HG03520 (cell line): ENCODE data around the gene CCNG1.
A peak's percentile ranks its signal among the peaks of the same experiment; 100 is the strongest.
"Not testable (repeated sequence)": the region's sequence is repeated elsewhere in the genome, so short reads cannot be mapped to it uniquely, and the experiment has no call there.

Experiments used
- ATAC-seq: cut with Tn5 transposase; IDR thresholded peaks from one replicate; pipeline ENCODE4 v1.9.1; 2021; ENCODE audit warnings: mild to moderate bottlenecking, moderate library complexity; ENCODE audit not compliant: unreplicated experiment

Gene CCNG1

DNA sequence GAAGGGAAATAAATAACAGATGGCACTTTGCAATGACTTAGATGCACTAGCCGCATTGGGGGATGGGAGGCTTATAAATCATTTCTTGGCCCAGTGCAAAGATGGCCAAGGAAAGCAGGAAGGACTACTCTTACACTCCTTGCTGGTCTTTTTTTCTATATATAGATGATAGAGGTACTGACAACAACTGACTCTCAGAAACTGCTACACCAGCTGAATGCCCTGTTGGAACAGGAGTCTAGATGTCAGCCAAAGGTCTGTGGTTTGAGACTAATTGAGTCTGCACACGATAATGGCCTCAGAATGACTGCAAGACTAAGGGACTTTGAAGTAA lies 1.7 kb downstream of the CCNG1 start:
- ATAC-seq, result no peak

DNA sequence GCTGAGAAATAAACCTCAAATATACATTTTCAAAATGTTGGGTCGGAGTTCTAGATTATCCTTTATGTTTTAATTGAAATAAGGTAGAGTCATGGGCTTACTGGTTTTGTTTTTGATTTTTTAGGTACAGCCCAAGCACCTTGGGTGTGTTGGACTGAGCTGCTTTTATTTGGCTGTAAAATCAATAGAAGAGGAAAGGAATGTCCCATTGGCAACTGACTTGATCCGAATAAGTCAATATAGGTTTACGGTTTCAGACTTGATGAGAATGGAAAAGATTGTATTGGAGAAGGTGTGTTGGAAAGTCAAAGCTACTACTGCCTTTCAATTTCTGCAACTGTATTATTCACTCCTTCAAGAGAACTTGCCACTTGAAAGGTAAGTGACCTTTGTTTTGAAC lies 3.6 kb downstream of the CCNG1 start:
- ATAC-seq, result no peak

DNA sequence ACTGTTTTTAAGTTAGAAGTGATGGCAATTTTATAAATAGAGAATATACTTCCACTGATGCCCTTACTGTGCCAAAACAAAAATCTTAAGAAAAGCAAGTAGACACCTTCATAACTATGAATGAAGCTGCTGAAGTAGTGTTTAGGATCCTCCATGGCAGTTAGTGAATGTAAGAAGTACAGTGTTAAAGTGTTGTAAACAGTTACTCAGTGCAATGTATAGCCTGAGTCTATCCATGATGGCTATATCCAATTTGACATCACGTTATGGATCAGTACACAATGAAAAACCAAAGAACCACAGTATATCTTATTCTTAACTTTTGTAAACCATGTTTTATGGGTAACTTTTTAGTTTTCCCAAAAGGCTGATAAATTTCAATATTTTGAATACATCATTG lies 7.1 kb downstream of the CCNG1 start:
- no peak for ATAC-seq

DNA sequence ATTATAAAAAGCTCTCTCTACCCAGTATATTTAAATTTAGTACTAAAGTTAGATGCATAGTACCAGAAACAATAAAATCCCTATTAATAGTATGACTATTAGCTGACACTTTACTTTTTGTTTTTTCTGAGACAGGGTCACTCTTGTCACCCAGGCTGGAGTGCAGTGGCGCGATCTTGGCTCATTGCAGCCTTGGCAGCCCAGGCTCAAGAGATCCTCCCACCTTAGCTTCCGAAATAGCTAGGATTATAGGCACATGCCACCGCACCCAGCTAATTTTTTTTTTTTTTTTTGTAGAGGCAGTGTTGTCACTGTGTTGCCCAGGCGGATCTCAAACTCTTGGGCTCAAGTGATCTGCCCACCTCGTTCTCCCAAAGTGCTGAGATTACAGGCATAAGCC lies 8.0 kb downstream of the CCNG1 start:
- ATAC-seq, result no peak

DNA sequence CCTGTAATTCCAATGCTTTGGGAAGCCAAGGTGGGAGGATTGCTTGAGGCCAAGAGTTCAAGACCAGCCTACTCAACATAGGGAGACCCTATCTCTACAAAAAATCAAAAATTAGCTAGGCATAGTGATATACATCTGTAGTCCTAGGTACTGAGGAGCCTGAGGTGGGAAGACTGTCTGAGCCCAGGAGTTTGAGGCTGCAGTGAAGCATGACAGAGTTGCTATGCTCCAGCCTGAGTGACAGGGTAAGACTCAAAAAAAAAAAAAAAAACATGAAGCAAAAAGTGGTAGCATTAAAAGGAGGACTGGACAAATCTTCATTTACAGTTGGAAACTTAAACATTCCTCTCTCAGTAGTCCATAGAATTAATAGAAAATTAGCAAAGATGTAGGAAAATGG lies 9.8 kb downstream of the CCNG1 start:
- no peak for ATAC-seq

DNA sequence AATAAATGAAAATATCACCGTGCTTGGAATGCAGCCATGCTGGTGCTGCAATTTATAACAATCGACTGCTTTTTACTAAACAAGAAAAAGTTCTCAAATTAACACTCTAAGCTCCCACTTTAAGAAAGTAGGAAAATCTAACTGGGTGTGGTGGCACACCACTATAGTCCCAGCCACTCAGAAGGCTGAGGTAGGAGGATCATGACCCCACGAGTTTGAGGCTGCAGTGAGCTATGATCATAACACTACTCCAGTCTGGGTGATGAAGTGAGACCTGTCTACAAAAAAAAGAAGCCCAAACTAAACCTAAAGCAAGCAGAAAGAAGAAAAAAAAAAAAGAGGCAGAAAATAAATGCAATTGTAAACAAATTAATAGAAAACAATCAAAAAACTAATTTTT lies 10.5 kb downstream of the CCNG1 start:
- ATAC-seq, result no peak

DNA sequence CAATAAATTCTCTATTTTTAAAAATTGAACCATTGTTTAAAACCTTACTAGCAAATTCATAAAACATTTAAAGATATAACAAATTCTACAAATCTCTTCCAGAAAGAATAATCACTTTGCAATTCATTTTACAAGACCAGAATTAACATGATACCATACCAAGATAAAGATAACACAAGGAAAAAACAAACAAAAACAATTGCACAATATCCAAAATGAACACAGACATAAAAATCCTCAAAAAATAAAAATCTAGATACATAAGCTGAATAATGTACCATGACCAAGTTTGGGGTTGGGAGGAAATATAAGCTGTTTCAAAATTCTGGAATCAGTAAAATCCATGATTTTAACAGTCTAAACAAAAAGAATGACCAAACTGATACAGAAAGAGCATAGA lies 11.1 kb downstream of the CCNG1 start:
- ATAC-seq, result no peak

DNA sequence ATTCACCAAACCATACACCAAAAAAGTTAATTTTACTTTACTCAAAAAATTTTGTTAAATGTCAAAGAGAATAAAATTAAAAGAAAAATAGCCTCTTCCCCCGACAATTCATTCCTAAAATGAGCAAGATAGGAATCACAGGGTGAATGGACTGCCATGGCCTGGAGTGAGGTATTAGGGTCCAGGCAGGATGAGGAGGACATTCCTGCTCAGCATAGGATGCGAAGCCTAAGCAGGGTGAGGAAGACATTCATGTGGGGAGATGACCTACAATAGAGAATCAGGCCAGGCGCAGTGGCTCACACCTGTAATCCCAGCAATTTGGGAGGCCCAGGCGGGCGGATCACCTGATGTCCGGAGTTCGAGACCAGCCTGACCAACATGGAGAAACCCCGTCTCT lies 14.1 kb downstream of the CCNG1 start:
- ATAC-seq, result no peak

DNA sequence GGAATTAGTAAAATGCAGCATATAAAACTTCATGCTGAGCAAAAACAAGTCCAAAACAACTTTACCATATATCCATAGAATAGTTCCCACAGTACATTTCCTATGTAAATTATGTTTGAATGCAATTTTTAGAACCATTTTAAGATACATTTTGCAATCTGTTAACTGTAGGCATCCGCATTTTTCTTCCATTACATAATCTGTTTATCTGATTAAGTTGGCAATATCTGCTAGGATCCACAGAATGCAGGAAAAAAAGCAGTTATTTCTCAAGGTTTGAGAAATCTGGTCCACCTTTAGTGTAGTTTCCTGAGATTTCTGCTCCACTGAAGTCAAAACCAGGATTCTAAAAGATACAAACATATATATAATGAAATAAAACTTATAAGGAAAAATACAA lies 16.3 kb downstream of the CCNG1 start:
- no peak for ATAC-seq

DNA sequence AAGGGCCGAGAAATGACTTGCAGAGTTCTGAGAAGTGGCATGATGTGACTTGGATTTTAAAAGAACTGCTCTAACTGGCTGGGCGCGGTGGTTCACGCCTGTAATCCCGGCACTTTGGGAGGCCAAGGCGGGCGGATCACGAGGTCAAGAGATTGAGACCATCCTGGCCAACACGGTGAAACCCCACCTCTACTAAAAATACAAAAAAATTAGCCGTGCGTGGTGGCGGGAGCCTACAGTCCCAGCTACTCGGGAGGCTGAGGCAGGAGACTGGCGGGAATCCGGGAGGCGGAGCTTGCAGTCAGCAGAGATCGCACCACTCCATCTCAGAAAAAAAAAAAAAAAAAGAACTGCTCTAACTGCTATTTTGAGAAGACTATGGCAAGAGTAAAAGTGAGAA lies 18.0 kb downstream of the CCNG1 start:
- not testable (repeated sequence) for ATAC-seq

DNA sequence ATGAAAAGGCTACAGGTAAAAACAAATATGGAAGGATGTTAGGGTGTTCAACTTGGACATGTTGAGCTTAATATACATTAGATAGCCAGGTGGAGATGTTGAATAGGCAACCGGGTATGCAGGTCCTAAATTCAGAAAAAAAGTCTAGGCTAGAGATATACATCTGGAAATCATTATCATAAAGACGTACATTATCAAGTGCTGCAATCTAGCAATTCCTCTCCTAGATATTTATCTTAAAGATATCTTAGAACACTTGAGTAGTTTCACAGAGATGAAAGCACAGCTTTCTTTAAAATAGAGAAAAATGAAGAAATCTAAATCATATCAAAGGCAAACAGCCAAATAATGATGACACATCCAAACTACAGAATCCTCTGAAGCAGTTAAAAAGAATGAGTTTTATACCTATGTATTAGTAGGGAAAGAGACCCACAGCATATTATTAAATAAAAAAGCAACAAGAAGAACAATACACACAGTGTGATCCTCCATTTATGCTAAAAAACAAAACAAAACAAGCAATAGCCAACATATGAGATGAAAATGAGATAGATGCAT lies 18.7 kb downstream of the CCNG1 start:
- ATAC-seq, result no peak

DNA sequence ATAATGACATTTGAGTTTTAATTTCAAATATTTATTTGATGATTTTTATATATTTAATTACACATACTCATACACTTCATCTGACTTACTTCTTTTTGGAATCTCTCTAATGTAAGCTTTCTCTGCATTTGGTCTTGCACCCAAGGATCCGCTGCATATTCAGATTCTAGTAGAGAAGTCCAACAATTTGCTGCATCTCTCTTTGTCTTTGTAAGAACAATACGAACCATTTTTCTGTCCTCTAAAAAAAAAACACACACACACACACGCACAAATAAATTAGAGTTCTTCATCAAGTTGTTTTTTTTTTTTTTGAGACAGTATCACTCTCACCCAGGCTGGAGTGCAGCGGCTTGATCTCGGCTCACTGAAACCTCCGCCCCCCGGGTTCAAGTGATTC lies 19.4 kb downstream of the CCNG1 start:
- no peak for ATAC-seq

DNA sequence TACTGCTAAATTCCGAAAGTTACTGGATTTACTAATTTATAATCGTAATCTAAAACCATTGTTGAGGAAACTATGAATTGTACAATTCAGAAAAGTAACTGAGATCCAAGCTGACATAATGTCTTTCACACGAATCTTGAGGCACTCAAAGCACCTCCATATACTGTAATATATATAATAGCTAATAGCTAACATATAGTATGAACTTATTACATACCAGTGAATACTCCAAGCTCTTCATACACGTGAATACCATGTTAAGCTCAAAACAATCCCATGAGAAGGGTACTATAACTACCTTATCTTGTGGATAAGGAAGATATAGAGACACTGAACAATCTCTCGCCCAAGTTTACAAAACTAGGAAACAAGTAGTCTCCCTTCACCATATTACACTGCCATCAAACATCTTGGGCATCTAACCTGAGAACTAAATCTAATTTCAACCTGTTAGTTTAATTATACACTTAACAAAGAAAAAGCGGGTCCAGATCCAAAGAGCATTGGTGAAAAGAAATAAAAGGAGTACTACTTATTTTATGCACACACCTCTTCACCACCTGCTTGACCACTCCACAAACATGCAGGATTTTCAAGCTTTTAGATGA lies 21.5 kb downstream of the CCNG1 start:
- ATAC-seq, result no peak

DNA sequence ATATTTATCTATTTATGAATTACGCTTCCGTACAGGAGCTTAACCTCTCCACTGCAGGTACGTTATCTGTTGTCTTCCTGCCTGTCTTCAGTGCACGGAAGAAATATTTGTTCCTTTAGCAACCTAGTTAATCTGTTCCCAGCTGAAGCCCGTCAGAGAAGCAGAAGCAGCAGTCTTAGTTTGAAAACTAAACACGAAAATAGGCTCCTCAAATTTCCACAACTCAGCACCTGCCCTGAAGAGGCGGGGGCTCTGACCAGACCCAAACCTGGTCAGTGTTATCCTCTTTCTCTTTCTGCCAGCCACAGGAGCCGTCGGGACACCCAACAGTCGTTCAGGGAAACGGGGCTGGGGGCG lies 22.0 kb downstream of the CCNG1 start:
- peak; percentile 1 for ATAC-seq

DNA sequence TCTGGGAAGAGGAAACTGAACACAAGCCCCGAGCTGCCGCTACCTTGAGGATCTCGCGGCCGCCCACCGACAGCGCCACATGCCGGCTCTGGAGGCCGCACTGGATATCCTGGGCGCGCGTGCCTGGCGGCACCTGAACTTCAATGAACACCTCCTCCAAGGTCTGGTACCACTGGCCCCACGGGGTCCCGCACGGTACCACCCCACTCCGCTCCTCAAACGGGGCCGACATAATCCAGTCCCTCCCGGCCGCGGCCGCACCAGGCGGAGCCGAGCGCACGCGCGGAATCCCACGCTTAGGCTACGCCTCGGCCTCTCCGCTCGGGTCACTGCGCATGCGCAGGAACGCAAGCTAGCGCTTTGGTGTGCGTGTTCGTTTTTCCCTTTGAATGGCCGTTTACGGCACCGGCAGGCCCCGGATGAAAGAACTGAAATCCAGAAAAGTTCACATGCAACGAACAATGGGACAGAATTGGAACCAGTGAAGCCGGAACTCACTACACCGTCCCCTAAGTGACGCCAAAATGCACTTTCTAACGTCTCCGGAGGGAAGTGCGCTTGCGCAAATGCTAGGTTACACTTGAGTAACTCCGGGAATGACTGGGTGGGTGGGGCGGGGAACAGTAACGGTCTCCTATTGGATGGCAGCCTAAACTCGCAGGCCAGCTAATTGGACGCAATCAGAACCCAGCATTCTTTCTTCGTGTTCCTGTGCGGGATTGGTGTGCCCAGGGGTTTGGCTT lies 22.6 kb downstream of the CCNG1 start, which contains the start of gene NUDCD2:
Gene NUDCD2, minus strand, starts transcription at position 284 of the 743 bp plus-strand sequence. Its CDS starts 52 bp downstream, at position 232.
- peak; percentile 78 for ATAC-seq

DNA sequence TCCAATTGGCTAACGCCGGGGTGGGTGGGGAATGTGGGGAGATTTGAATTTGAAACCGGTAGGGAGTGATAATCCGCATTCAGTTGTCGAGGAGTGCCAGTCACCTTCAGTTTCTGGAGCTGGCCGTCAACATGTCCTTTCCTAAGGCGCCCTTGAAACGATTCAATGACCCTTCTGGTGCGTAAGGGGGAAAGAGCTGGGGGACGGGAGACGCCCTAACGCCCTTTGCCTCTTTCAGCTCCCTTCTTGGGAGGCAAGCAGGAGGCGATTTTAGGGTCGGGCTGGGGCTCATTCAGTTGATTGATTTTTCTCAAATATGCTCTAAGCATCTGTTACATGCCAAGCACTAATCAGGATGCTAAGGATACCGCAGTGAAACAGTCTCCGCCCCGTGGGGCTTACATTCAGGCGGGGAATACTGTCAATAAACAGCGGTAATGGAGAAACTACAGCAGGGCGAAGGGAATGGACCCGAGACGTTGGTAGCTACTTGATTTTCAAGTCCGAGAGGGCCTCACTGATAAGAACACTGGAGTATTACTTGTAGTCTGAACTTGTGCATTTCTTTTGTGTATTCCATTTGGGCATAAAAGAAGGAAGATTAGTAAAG lies 23.3 kb downstream of the CCNG1 start, which contains the start of gene HMMR:
Gene HMMR, plus strand, starts transcription at position 71 of the 610 bp plus-strand sequence. Its CDS starts 61 bp downstream, at position 132.
- ATAC-seq, result no peak

DNA sequence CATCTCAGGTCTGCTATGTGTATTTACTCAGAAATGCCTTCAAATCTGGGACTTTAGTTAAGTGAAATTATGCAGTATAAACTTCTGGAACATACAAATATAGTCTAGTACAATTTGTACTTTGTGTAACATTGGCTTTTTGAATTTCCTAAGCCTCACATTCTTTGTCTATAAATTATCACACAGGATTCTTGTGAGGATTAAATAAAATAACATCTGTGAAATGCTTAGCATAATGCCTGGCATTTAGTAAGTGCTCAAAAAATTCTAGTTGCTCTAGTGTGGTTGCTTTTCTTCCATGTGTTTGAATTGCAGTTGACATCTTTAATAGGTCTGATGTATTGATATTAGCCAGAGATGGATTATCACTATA lies 25.7 kb downstream of the CCNG1 start:
- no peak for ATAC-seq

DNA sequence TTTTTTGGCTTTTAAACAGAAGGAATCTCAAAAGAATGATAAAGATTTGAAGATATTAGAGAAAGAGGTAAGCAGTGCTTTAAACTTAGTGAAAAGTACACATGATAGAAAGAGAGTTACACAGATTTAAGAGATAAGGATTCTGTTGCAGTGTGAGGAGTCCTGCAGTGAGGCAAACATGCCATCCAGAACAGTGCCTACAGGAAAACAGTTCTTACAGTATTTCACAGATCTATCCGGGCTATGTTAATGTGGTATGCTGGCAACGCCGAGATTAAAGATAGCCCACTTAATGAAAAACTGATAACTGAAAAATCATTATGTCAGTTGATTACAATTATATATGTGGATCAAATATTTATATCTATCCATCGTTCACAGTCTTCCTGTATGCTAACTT lies 30.3 kb downstream of the CCNG1 start:
- ATAC-seq, result no peak

DNA sequence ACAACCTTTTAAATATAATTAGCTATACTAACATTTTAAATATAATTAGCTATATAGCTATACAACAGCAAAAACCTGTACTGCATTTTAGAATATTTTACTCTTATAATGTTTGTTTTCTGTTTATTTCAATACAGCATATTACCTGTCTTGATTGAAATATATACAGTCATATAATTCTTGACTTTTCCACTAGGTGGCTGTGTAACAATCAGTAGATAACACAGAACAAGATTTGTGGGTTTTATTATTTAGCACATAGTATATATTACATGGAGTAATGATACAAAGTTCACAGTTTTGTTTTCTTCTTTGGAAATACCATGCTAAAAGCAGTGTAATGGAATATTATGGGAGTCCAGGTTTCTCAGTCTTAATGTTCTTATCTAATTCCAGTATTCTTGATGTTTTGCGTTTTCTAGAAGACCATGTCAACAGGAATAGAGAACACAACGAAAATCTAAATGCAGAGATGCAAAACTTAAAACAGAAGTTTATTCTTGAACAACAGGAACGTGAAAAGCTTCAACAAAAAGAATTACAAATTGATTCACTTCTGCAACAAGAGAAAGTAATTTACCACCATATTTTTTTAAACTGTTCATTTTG lies 36.3 kb downstream of the CCNG1 start:
- no peak for ATAC-seq

DNA sequence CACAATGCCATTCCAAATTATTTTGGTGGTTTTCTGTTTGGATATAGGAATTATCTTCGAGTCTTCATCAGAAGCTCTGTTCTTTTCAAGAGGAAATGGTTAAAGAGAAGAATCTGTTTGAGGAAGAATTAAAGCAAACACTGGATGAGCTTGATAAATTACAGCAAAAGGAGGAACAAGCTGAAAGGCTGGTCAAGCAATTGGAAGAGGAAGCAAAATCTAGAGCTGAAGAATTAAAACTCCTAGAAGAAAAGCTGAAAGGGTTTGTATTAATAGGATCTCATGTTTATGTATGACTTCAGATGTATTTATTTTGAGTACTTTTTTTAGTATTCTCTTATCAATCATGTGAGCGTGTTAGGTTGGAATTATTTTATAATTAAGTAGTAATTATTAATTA lies 38.0 kb downstream of the CCNG1 start:
- ATAC-seq, result no peak

DNA sequence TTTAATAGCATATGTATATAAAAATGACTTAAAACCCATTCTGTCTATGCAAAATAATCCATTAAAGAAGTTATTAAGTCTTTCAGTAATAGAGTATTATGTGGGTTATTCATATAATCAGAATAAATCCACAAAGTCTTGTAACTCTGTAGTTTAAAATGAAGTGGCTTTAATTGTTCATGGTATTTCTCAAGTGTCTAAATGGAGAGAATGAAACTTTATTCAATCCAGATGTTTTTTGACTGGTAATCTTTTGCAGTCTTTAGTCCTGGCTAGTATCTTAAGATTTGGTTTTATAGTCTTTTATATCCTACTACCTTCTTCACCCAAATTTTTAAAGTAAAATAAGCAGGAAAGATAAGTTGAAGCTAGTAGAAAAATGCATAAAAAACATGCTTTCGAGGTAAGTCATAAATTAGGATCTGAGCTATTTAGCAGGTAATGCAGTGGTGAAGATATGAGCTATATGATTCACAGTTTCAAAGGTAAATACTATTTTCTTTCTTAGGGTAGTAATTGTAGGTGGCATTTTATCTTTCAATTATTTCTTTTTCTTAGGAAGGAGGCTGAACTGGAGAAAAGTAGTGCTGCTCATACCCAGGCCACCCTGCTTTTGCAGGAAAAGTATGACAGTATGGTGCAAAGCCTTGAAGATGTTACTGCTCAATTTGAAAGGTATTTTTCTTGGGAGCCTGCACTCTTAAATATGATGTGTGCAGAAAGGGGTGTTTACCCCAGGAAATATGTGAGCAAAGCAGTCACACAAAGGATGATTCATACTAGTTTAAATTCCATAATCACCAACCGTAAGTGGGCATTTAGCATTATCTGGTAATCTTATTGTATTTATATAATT lies 41.0 kb downstream of the CCNG1 start:
- ATAC-seq, result no peak
